ENCODE data around the gene HS1BP3.

Gene HS1BP3

DNA sequence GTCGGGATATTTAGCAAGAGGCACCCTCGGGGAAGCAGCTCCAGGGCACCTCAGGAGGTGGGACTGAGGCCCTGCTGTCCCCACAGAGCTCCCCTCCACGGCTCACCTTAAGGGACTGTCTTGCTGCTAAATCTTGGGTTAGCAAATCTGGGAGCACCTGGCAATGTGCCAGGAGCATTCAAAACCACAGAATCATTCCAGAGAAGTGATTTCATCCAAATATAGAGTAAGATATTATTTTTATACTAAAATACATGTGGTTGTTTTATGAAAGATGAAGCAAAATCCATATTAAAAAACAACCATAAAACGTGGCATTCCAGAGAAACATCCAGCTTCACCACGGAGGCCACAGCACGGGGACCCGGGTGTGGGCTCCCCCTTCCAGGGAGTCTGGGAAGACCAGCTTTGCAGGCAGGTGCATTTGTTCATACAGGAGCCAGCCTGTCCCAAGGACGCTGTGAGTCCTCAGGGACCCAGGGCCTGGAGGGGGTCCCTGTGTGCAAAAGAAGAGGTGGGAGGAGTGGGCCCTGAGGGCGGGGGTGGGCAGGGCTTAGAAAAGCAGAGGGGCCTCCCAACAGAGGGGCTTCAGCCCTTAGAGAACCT is 16.3 kb downstream of the HS1BP3 start:
- Histone ChIP-seq H3K36me3 (ENCODE audit: insufficient read depth, low read length) (peaks cover 4% of the 10 kb centered on the region; the same call in 1 of the 2 replicates), H4K20me1 (ENCODE audit: insufficient read depth, low read length) (0 out of 2 replicates have a peak, but pooled peaks cover 3% of the 10 kb centered on the region), H2AFZ (ENCODE audit: low read depth, low read length) (no peak overlapping the region), H3K79me2 (ENCODE audit: insufficient read depth, low read length) (no peaks in the 10 kb centered on the region), H3K4me3 (ENCODE audit: low read depth in 1 of 2, low read length in 2 of 2) (no peak overlapping the region), H3K4me1 (ENCODE audit: insufficient read depth, low read length) (no peaks in the 10 kb centered on the region), H3K4me2 (ENCODE audit: insufficient read depth, low read length) (no peak overlapping the region), H3K27ac (ENCODE audit: low read length) (no peak overlapping the region), H3K9me3 (ENCODE audit: insufficient read depth, low read length, severe bottlenecking) (no peaks in the 10 kb centered on the region), H3K9ac (ENCODE audit: low read depth, low read length) (no peak overlapping the region), H3K27me3 (ENCODE audit: insufficient read depth, low read length, poor library complexity) (no peaks in the 10 kb centered on the region)
- ATAC-seq (ENCODE audit: insufficient read depth, low read depth) (no peak), DNase-seq (no peak)
- TF ChIP-seq EZH2 (IDR thresholded peaks at IDR 0.05; ENCODE audit: borderline replicate concordance, low read depth, low read length, severe bottlenecking), result no peak
- TF ChIP-seq, protein P1, sequence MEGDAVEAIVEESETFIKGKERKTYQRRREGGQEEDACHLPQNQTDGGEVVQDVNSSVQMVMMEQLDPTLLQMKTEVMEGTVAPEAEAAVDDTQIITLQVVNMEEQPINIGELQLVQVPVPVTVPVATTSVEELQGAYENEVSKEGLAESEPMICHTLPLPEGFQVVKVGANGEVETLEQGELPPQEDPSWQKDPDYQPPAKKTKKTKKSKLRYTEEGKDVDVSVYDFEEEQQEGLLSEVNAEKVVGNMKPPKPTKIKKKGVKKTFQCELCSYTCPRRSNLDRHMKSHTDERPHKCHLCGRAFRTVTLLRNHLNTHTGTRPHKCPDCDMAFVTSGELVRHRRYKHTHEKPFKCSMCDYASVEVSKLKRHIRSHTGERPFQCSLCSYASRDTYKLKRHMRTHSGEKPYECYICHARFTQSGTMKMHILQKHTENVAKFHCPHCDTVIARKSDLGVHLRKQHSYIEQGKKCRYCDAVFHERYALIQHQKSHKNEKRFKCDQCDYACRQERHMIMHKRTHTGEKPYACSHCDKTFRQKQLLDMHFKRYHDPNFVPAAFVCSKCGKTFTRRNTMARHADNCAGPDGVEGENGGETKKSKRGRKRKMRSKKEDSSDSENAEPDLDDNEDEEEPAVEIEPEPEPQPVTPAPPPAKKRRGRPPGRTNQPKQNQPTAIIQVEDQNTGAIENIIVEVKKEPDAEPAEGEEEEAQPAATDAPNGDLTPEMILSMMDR (IDR thresholded peaks at IDR 0.05; ENCODE audit: borderline replicate concordance, extremely low read depth, low read length, poor library complexity, severe bottlenecking), result no peak

DNA sequence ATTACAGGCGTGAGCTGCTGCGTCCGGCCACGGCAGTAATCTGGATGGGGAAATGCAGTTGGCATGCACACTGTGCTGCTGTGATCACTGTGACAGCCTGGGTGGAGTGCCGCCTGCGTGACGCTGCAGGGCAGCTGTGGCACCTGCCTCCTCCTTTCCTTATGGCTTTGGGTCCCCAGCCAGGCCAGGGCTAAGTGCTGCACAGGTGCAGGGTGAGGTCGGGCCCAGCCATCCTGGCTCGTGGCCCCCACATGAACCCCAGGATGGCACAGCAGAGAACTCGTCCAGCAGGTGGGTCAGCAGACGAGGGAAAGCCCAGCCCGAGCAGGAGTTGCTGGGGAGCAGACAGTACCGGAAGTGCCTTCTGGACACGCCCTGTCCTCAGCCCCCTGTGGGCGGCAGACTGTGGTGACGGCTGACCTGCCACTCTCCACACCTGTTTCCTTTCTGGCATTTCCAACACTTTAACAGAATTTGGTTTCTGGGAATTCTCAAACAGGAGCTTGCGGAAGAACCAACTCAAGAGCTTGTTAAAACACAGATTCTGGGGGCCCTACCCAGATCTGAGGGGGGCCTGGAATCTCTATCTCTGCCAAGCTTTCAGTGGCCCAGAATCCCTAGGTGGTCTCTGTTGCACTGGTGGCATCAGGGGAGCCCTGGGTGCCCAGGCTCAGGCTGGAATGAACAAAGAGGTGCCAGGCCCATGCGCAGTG is 16.9 kb downstream of the HS1BP3 start:
- H3K79me2 ChIP-seq (ENCODE audit: insufficient read depth, low read length), result no peaks in the 10 kb centered on the region
- H3K4me2 ChIP-seq (ENCODE audit: insufficient read depth, low read length), result no peak overlapping the region
- TF ChIP-seq, protein P1 (IDR thresholded peaks at IDR 0.05; ENCODE audit: borderline replicate concordance, extremely low read depth, low read length, poor library complexity, severe bottlenecking), result no peak
- no peak for TF ChIP-seq EZH2 (IDR thresholded peaks at IDR 0.05; ENCODE audit: borderline replicate concordance, low read depth, low read length, severe bottlenecking)
- DNase-seq, result no peak
- H3K27me3 ChIP-seq (ENCODE audit: insufficient read depth, low read length, poor library complexity), result no peaks in the 10 kb centered on the region
- 0 out of 2 replicates have a peak, but pooled peaks cover 3% of the 10 kb centered on the region for H4K20me1 ChIP-seq (ENCODE audit: insufficient read depth, low read length)
- no peak overlapping the region for H3K4me3 ChIP-seq (ENCODE audit: low read depth in 1 of 2, low read length in 2 of 2)
- no peaks in the 10 kb centered on the region; the same call in 1 of the 2 replicates for H3K36me3 ChIP-seq (ENCODE audit: insufficient read depth, low read length)
- no peaks in the 10 kb centered on the region for H3K4me1 ChIP-seq (ENCODE audit: insufficient read depth, low read length)
- H3K27ac ChIP-seq (ENCODE audit: low read length), result no peak overlapping the region
- H3K9ac ChIP-seq (ENCODE audit: low read depth, low read length), result no peak overlapping the region
- no peaks in the 10 kb centered on the region for H3K9me3 ChIP-seq (ENCODE audit: insufficient read depth, low read length, severe bottlenecking)
- H2AFZ ChIP-seq (ENCODE audit: low read depth, low read length), result no peak overlapping the region
- no peak for ATAC-seq (ENCODE audit: insufficient read depth, low read depth)

DNA sequence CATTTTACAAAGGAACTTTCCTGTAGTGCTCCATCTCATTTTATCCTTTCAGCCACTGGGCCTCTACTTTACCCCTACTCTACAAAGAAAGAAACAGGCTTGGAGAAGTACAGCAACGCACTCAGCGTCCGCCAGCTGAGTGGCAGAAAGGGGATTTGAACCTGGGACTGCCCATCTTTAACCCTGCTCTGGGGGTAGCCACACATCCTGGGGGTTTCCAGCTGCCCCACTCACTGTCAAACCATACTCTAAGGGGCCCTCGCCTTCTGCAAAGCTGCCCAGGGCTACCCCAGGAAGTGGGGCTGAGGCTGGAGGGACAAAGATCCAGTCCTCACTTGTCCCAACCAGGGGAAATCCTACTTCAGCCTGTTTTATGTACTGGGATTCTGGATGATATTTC is 17.9 kb downstream of the HS1BP3 start:
- no peak overlapping the region for H2AFZ ChIP-seq (ENCODE audit: low read depth, low read length)
- ATAC-seq (ENCODE audit: insufficient read depth, low read depth) (no peak), DNase-seq (no peak)
- H3K9ac ChIP-seq (ENCODE audit: low read depth, low read length), result no peak overlapping the region
- 0 out of 2 replicates have a peak, but pooled peaks cover 4% of the 10 kb centered on the region for H4K20me1 ChIP-seq (ENCODE audit: insufficient read depth, low read length)
- no peaks in the 10 kb centered on the region for H3K4me1 ChIP-seq (ENCODE audit: insufficient read depth, low read length)
- H3K4me3 ChIP-seq (ENCODE audit: low read depth in 1 of 2, low read length in 2 of 2), result no peak overlapping the region
- H3K4me2 ChIP-seq (ENCODE audit: insufficient read depth, low read length), result no peak overlapping the region
- H3K79me2 ChIP-seq (ENCODE audit: insufficient read depth, low read length), result no peaks in the 10 kb centered on the region
- TF ChIP-seq, protein P1 (IDR thresholded peaks at IDR 0.05; ENCODE audit: borderline replicate concordance, extremely low read depth, low read length, poor library complexity, severe bottlenecking), result no peak
- no peak for TF ChIP-seq EZH2 (IDR thresholded peaks at IDR 0.05; ENCODE audit: borderline replicate concordance, low read depth, low read length, severe bottlenecking)
- H3K27me3 ChIP-seq (ENCODE audit: insufficient read depth, low read length, poor library complexity), result no peaks in the 10 kb centered on the region
- no peaks in the 10 kb centered on the region for H3K9me3 ChIP-seq (ENCODE audit: insufficient read depth, low read length, severe bottlenecking)
- H3K36me3 ChIP-seq (ENCODE audit: insufficient read depth, low read length), result no peaks in the 10 kb centered on the region
- no peak overlapping the region for H3K27ac ChIP-seq (ENCODE audit: low read length)

All from DND-41 (cell line).